Memory B cell (primary cell): ENCODE data around the gene ADI1.
"Not testable (repeated sequence)": the region's sequence is repeated elsewhere in the genome, so short reads cannot be mapped to it uniquely, and the experiment has no call there.

ENCODE experiments used
- ATAC-seq: fragments of 150-1000 bp; cut with Tn5 transposase; 2 replicates; pipeline ENCODE4 v1.10.0; 2021; ENCODE audit warnings: low read depth, mild to moderate bottlenecking, moderate library complexity
- DNase-seq, 2 donors: peaks; one replicate each; pipeline ENCODE4 v3.0.0; 2022; ENCODE audit warnings: low spot score in 2 of 2
- H3K27ac Mint-ChIP-seq: one replicate; pipeline ENCODE4 v1.8.0; 2022; ENCODE audit warnings: mild to moderate bottlenecking, moderate library complexity, mixed read lengths
- H3K27me3 Mint-ChIP-seq: one replicate; pipeline ENCODE4 v1.8.0; 2022; ENCODE audit warnings: mixed read lengths
- H3K36me3 Mint-ChIP-seq: one replicate; pipeline ENCODE4 v1.8.0; 2022; ENCODE audit warnings: mild to moderate bottlenecking, mixed read lengths
- H3K4me1 Mint-ChIP-seq: one replicate; pipeline ENCODE4 v1.8.0; 2022; ENCODE audit warnings: mixed read lengths
- H3K4me3 Mint-ChIP-seq: one replicate; pipeline ENCODE4 v1.8.0; 2022; ENCODE audit warnings: mild to moderate bottlenecking, moderate library complexity, mixed read lengths
- H3K9me3 Mint-ChIP-seq: one replicate; pipeline ENCODE4 v1.8.0; 2022; ENCODE audit warnings: mixed read lengths

ADI1 gene

DNA sequence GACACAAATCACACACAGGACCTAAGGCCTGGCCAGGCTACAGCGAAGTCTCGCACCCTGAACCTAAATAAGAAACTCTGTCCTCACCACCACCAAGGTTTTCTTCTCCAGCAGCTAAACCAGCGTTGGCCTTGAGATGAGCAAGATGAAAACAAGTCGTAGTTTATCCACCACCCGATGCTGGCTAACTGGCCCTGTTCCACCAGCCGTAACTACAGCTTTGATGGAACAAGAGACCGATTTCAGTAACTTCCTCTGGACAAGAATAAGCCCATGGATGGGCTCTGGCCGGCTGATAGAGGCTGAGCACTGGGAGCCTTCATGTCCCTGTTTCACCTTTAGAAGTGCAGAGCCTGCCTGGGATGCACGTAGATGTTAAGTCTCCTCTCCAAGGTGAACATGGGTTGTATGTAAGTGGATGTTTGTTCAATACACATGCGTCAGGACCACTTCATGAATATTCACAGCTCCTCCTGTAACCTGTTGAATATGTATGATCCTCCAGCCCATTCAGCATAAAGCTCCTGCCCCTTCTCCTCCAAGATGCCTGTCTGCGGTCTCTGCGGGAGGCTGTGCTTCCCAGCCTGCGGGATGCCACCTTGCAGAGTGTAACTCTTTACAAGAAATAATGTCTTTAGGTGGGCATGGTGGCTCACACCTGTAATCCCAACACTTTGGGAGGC, 24.2 kb downstream of the ADI1 start:
- H3K9me3 Mint-ChIP-seq = no peaks in the 10 kb centered on the region
- H3K27me3 Mint-ChIP-seq = no peaks in the 10 kb centered on the region
- no peak overlapping the region for H3K4me3 Mint-ChIP-seq
- ATAC-seq = no peak
- no peak overlapping the region for H3K27ac Mint-ChIP-seq
- no peak for DNase-seq
- H3K36me3 Mint-ChIP-seq = peaks cover 30% of the 10 kb centered on the region
- H3K4me1 Mint-ChIP-seq = peaks cover 2% of the 10 kb centered on the region

GRCh38 chr2:3493615-3494007, 25.7 kb downstream of the ADI1 start:
- no peak for ATAC-seq
- Mint-ChIP-seq H3K4me3 (no peak overlapping the region), H3K27ac (no peak overlapping the region)

DNA sequence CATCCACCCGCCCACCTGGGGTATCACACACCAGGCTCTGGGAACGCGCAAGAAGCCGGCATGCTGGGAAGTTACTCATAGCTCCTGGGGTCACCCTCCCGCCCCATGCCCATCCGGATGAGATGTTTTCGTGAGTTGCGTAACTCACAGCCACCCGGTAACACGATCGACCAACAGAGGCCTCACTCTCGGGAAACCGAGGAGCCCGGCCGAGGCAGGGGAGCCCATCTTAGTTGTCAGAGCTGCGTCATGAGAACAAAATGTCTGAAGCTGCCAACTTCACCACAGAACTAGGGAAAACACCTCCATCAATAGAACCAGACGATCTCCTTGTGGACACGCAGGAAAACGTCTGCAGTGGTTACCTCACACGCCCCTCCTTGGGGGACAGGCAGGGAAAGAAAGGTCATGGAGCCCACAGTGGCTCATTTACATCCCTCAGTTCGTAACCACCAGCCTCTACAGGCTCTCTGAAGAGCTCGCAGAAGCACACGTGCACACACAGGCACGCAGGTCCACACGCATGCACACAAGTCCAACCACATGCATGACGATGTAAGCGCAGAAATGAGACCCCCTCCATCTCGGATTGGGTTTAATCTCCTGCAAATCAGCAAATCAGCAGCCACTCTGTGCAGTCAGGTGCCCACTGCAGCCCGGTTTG, 26.2 kb downstream of the ADI1 start:
- Mint-ChIP-seq H3K27me3 (no peaks in the 10 kb centered on the region), H3K27ac (no peak overlapping the region), H3K9me3 (no peaks in the 10 kb centered on the region), H3K4me3 (no peak overlapping the region), H3K36me3 (peaks cover 18% of the 10 kb centered on the region), H3K4me1 (peaks cover 2% of the 10 kb centered on the region)
- DNase-seq (no peak), ATAC-seq (no peak)

More at GRCh38 chr2:3493615-3494007, 25.7 kb downstream of the ADI1 start:
- peaks cover 23% of the 10 kb centered on the region for H3K36me3 Mint-ChIP-seq
- peaks cover 2% of the 10 kb centered on the region for H3K4me1 Mint-ChIP-seq
- no peak for DNase-seq
- no peaks in the 10 kb centered on the region for H3K27me3 Mint-ChIP-seq
- no peaks in the 10 kb centered on the region for H3K9me3 Mint-ChIP-seq

DNA sequence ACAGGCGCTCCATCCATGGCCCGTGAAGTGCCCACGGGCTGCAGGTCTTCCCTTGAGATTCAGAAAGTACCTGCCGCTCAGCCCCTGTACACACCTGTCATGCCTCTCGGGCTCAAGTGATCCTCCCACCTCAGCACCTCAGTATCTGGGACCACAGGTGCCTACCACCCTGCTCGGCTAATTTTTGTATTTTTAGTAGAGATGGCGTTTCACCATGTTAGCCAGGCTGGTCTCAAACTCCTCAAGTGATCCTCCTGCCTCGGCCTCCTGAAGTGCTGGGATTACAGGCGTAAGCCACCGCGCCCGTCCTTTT, 26.9 kb downstream of the ADI1 start:
- DNase-seq, H3K4me1 Mint-ChIP-seq, H3K27ac Mint-ChIP-seq, ATAC-seq, H3K27me3 Mint-ChIP-seq, H3K4me3 Mint-ChIP-seq, H3K9me3 Mint-ChIP-seq: not testable (repeated sequence)
- peaks cover 13% of the 10 kb centered on the region for H3K36me3 Mint-ChIP-seq

GRCh38 chr2:3491716-3492474, 27.4 kb downstream of the ADI1 start:
- Mint-ChIP-seq H3K4me1 (peaks cover 2% of the 10 kb centered on the region), H3K4me3 (no peak overlapping the region), H3K27ac (no peak overlapping the region), H3K27me3 (no peaks in the 10 kb centered on the region), H3K9me3 (no peaks in the 10 kb centered on the region), H3K36me3 (peaks cover 9% of the 10 kb centered on the region)
- ATAC-seq (no peak), DNase-seq (no peak)

DNA sequence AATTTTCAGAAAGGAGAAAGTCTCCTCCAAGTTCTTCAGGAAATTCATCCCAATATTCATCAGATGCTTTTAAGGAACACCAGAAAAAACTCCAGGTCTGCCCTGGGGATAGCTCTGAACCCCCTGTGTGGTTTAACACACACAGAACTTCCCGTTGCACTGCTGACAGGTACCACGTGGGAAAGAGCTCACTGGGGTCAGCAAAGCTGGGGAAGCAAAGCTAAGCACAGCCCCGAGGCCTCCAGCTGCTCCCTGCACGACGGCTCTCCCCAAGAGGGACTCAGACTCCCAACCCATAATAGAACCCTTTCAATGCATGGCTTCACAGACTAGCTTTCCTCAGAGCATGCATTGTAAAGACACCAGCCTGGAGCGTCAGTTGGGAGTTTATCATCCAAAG, 28.0 kb downstream of the ADI1 start:
- H3K4me3 Mint-ChIP-seq = no peak overlapping the region
- H3K9me3 Mint-ChIP-seq = no peaks in the 10 kb centered on the region
- no peaks in the 10 kb centered on the region for H3K27me3 Mint-ChIP-seq
- ATAC-seq (no peak), DNase-seq (no peak)
- peaks cover 7% of the 10 kb centered on the region for H3K36me3 Mint-ChIP-seq
- no peak overlapping the region for H3K27ac Mint-ChIP-seq
- peaks cover 2% of the 10 kb centered on the region for H3K4me1 Mint-ChIP-seq

DNA sequence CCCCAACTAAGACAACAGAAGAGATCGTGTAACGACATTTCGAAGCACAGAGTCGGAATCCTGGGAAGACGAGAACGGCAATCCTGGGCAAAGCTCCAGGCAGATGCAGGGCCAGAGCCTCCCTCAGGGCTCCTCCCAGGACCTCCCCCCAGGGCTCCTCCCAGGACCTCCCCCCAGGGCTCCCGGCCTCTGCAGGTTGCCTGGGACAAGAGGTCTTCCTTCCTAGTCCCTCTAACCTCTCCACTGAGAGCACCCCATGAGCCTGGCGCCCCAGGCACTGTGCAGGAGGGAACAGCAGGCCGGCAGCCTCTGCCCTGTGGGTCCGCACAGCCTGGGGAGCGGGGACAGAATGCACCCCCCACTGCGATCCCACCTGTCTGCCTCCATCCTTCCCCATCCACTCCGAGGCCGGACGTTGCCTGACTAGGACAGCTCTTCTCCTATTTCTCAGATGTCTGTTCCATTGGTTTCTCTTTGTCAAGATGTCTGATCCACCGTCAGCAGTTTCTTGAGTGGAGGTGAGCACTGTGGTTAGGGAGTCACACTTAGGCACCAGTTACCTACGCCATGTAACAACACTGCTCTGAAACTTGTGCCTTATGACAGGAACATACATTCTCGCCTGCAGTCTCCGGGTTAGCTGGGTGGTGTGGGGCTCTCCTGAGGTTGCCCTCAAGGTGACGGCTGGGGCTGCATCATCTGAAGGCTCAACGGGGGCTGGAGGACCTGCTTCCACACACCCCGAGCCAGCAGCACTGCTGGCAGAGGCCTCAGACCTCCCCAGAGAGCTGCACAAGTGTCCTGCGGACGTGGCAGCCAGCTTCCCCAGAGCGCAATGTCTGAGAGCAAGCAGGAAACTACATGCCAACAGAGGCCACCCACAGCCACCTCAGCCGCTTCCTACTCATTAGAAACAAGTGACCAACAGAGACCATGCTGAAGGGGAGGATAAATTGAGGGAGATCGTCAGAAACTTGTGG, 28.9 kb downstream of the ADI1 start:
- no peaks in the 10 kb centered on the region for H3K9me3 Mint-ChIP-seq
- DNase-seq (no peak), ATAC-seq (no peak)
- H3K4me3 Mint-ChIP-seq = no peak overlapping the region
- no peaks in the 10 kb centered on the region for H3K27me3 Mint-ChIP-seq
- peaks cover 2% of the 10 kb centered on the region for H3K4me1 Mint-ChIP-seq
- peaks cover 9% of the 10 kb centered on the region for H3K36me3 Mint-ChIP-seq
- H3K27ac Mint-ChIP-seq = no peak overlapping the region

- DNase-seq = no peak
- H3K4me3 Mint-ChIP-seq = no peak overlapping the region
- no peaks in the 10 kb centered on the region for H3K27me3 Mint-ChIP-seq
- no peak overlapping the region for H3K27ac Mint-ChIP-seq
- no peak for ATAC-seq
- peaks cover 2% of the 10 kb centered on the region for H3K4me1 Mint-ChIP-seq
- no peaks in the 10 kb centered on the region for H3K9me3 Mint-ChIP-seq
- peaks cover 6% of the 10 kb centered on the region for H3K36me3 Mint-ChIP-seq
These were observed 29.6 kb downstream of the ADI1 start for GRCh38 chr2:3489764-3490115.

- H3K36me3 Mint-ChIP-seq = peaks cover 9% of the 10 kb centered on the region
- no peaks in the 10 kb centered on the region for H3K27me3 Mint-ChIP-seq
- no peaks in the 10 kb centered on the region for H3K9me3 Mint-ChIP-seq
- no peak overlapping the region for H3K4me3 Mint-ChIP-seq
- DNase-seq (no peak), ATAC-seq (no peak)
- peaks cover 2% of the 10 kb centered on the region for H3K4me1 Mint-ChIP-seq
- H3K27ac Mint-ChIP-seq = no peak overlapping the region
These were observed 30.2 kb downstream of the ADI1 start for GRCh38 chr2:3488855-3489763.

GRCh38 chr2:3488061-3488531, 31.2 kb downstream of the ADI1 start:
- Mint-ChIP-seq H3K36me3 (peaks cover 9% of the 10 kb centered on the region), H3K9me3 (no peaks in the 10 kb centered on the region), H3K27me3 (no peaks in the 10 kb centered on the region), H3K4me1 (peaks cover 2% of the 10 kb centered on the region), H3K27ac (no peak overlapping the region), H3K4me3 (no peak overlapping the region)
- ATAC-seq (no peak), DNase-seq (no peak)

GRCh38 chr2:3487432-3487831, 31.9 kb downstream of the ADI1 start:
- peaks cover 9% of the 10 kb centered on the region for H3K36me3 Mint-ChIP-seq
- H3K27ac Mint-ChIP-seq = no peak overlapping the region
- no peaks in the 10 kb centered on the region for H3K9me3 Mint-ChIP-seq
- DNase-seq = no peak
- ATAC-seq = no peak
- H3K4me1 Mint-ChIP-seq = peaks cover 2% of the 10 kb centered on the region
- H3K27me3 Mint-ChIP-seq = no peaks in the 10 kb centered on the region
- no peak overlapping the region for H3K4me3 Mint-ChIP-seq

DNA sequence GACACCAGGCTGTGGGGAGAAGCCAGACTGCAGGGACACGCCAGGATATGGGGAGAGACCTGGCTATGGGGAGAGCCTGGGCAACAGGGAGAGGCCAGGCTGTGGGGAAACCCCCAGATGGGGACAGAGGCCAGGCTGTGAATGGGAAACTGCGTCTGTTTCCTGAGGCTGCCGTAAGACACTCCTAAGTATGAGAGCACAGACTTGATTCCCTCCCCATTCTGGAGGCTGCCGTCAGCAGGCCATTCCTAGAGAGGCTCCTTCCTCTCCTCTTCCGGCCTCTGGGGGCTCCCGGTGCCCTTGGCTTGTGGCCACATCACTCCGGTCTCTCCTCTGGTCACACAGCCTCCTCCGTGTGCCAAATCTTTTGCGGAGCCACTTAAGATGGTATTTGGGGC, 32.3 kb downstream of the ADI1 start:
- Mint-ChIP-seq H3K4me1 (peaks cover 2% of the 10 kb centered on the region), H3K36me3 (peaks cover 9% of the 10 kb centered on the region), H3K27ac (no peak overlapping the region), H3K4me3 (no peak overlapping the region), H3K9me3 (no peaks in the 10 kb centered on the region), H3K27me3 (no peaks in the 10 kb centered on the region)
- ATAC-seq (no peak), DNase-seq (no peak)
